Activated T-cell treated with anti-CD3 and anti-CD28 coated beads, Interleukin-2, amount 50 U/mL, for 24 hours (primary cell): Measurements from ENCODE around the gene GRIA4.

ENCODE experiments used
- DNase-seq: peaks from one replicate; pipeline ENCODE4 v3.0.0-alpha.2; 2020
- H3K27ac Mint-ChIP-seq: 2 replicates; pipeline ENCODE4 v1.8.0; 2020; ENCODE audit warnings: mild to moderate bottlenecking, mixed read lengths
- H3K27me3 Mint-ChIP-seq: 2 replicates; pipeline ENCODE4 v1.8.0; 2020; ENCODE audit warnings: mixed read lengths
- H3K36me3 Mint-ChIP-seq: 2 replicates; pipeline ENCODE4 v1.8.0; 2020; ENCODE audit warnings: low read depth, mixed read lengths
- H3K4me1 Mint-ChIP-seq: 2 replicates; pipeline ENCODE4 v1.8.0; 2020; ENCODE audit warnings: low read depth, mixed read lengths
- H3K4me3 Mint-ChIP-seq: 2 replicates; pipeline ENCODE4 v1.8.0; 2020; ENCODE audit warnings: mild to moderate bottlenecking, moderate library complexity, mixed read lengths
- H3K9me3 Mint-ChIP-seq: 2 replicates; pipeline ENCODE4 v1.8.0; 2020; ENCODE audit warnings: mixed read lengths

GRIA4 gene

DNA sequence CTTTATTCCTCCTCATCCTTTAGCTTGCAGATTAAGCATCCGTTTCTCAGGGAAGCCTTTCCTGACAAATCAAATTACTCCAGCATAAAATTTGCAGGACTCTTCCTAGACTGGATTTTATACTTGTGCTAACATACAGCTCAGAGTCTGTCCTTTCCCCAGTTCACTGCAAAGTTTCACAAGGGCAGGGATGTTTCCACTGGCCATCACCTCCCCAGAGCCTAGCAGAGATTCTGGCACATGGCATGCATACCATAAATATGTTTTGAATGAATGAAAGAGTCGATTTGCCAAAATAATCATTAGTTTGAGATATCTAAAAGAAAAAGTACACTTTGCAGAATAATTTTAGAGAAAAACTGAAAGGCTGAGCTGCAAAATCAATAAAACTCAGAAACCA, 401.6 kb downstream of the GRIA4 start:
- Mint-ChIP-seq H3K27ac (no peak overlapping the region), H3K36me3 (peaks cover 93% of the 10 kb centered on the region), H3K27me3 (no peaks in the 10 kb centered on the region), H3K4me3 (no peak overlapping the region), H3K9me3 (peaks cover 5% of the 10 kb centered on the region), H3K4me1 (peaks cover 50% of the 10 kb centered on the region)
- no peak for DNase-seq

DNA sequence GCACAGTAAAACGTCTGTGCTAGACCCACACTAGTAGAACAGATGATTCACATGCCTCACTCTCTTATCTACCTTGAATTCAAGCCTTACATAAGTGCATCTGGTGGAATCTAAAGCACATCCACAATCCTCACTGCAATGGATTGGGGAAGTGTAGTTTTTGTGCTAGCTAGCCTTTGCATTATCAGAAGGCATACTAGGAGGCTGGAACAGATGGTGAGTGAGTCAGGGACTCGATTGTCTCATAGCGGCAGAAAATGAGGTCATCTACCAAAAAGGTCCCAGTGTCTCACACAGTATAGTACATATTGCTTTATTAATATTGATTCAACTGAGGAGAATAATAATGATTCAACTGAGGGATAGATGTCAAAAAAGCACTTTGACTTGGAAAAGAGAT, 402.9 kb downstream of the GRIA4 start:
- H3K4me1 Mint-ChIP-seq, result peaks cover 56% of the 10 kb centered on the region

DNA sequence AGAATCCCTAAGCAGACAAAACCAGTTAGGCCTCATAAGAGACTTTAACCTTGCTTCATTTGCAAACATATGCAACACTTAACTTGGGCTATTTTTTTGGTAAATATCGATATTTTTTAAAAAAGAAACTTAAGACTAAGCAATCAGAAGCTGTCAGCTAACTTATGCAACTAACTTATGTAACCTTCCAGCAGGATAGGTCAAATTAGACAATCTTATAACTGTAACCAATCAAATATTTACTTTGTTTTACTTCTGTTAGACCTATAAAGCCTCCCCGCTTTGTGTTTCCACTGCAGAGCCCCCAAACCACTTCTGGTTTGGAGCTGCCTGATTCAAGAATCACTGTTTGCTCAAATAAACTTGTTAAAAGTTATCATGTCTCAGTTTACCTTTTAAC, 404.2 kb downstream of the GRIA4 start:
- Mint-ChIP-seq H3K27me3 (no peaks in the 10 kb centered on the region), H3K36me3 (peaks cover 85% of the 10 kb centered on the region), H3K9me3 (no peaks in the 10 kb centered on the region), H3K4me3 (no peak overlapping the region), H3K4me1 (peaks cover 62% of the 10 kb centered on the region), H3K27ac (no peak overlapping the region)
- no peak for DNase-seq

More for the DNA sequence above, 402.9 kb downstream of the GRIA4 start:
- Mint-ChIP-seq H3K36me3 (peaks cover 87% of the 10 kb centered on the region), H3K9me3 (no peaks in the 10 kb centered on the region), H3K27me3 (no peaks in the 10 kb centered on the region), H3K4me3 (no peak overlapping the region), H3K27ac (no peak overlapping the region)
- DNase-seq, result no peak

DNA sequence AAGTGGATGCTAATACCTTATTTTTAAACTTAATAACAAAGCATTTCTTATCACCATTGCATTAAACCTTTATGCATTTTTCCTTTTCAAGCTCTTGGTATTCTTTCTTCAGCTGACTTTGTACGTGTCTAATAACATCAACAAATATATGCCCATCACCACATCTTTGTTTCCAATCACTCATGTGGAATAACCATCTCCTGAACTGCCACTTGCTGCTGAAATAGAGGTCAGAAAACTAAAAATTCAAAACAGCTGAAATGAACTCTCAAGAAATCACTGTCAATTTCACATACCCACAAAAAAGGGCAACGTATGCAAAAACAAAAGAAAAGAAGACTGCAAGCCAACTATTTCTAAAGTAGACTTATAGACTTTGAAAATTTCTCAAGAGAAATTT, 404.7 kb downstream of the GRIA4 start:
- Mint-ChIP-seq H3K9me3 (no peaks in the 10 kb centered on the region), H3K36me3 (peaks cover 83% of the 10 kb centered on the region), H3K27ac (no peak overlapping the region), H3K4me3 (no peak overlapping the region), H3K27me3 (no peaks in the 10 kb centered on the region), H3K4me1 (peaks cover 61% of the 10 kb centered on the region)
- DNase-seq, result no peak

DNA sequence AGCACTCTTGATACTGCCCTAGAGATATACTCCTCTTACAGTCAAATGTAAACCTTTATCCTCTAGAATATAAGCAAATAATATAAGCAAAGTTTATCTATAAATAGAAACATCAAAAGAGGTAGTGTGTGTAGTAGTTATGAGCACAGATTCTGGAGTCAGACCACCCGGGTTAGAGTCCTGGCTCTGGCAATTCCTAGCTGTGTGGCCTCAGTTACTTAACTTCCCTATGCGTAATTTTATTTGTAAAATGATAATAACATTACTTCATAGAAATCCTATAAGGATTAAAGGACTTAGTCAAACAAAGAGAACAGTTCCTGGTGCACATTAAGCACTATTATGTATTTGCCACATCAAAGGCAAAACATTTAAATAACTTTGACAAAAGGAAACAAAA, 405.2 kb downstream of the GRIA4 start:
- Mint-ChIP-seq H3K36me3 (peaks cover 83% of the 10 kb centered on the region), H3K4me1 (peaks cover 62% of the 10 kb centered on the region), H3K9me3 (no peaks in the 10 kb centered on the region), H3K27me3 (no peaks in the 10 kb centered on the region), H3K4me3 (no peak overlapping the region), H3K27ac (no peak overlapping the region)
- no peak for DNase-seq

DNA sequence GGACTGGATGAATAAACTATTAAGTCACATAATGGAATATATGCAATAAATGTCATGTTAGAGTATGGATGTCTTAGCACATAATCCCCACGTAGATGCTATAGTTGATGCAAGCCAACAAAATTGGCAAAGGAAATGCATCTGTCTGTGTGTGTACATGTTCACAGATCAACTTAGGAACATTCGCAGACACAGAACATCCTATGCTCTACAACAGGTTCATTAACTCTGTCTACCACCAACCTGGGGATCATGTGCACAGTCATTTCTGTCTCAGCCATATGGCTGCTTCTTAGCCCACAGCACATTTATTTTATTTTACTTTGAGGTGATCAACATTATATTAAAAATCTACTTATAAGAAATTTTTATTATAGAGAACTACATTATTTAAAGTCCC, 407.2 kb downstream of the GRIA4 start:
- Mint-ChIP-seq H3K4me3 (no peak overlapping the region), H3K4me1 (peaks cover 66% of the 10 kb centered on the region), H3K9me3 (no peaks in the 10 kb centered on the region), H3K27ac (no peak overlapping the region), H3K27me3 (no peaks in the 10 kb centered on the region), H3K36me3 (peaks cover 82% of the 10 kb centered on the region)
- no peak for DNase-seq

DNA sequence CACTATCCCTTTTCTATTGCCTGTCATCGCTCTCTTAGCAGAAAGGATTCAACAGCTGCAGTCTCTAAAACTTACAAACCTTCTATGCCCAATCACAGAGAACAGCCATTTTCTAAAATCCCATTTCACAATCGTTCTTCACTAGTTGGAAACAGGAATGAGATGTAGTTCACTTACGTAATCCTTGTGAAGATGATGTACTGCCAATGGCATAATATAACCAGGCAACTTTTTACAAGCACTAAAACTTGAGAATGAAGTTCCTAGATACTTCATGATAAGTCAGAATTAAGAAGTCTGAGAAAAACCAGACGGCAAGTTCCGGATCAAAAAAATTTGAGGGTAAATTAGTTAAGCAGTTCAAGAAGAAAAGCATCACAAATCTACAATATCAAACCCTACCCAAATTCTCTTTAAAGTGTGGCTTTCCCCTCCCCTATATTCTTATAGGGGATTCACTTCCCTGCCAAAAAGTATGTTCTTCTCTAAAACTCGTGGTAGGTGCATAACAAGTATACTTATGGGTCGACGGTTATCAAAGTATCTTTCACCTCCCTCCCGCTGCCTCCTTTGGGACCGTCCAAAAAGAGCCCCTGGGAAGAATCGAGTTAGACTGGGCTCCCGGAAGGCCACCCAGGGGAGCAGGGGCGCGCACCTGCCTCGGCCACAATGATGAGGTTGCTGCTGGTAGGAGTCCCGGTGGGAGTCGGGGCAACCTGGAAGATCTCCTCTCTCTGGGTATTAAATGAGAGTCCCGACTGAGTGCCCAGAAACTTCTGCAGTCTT, 411.5 kb downstream of the GRIA4 start:
- peaks cover 49% of the 10 kb centered on the region for H3K36me3 Mint-ChIP-seq
- peaks cover 49% of the 10 kb centered on the region for H3K4me1 Mint-ChIP-seq
- peaks cover 8% of the 10 kb centered on the region for H3K27me3 Mint-ChIP-seq
- peak overlapping the region; percentile 93 for H3K4me3 Mint-ChIP-seq
- peak overlapping the region; percentile 94 for H3K27ac Mint-ChIP-seq
- DNase-seq, result no peak
- peaks cover 3% of the 10 kb centered on the region for H3K9me3 Mint-ChIP-seq

DNA sequence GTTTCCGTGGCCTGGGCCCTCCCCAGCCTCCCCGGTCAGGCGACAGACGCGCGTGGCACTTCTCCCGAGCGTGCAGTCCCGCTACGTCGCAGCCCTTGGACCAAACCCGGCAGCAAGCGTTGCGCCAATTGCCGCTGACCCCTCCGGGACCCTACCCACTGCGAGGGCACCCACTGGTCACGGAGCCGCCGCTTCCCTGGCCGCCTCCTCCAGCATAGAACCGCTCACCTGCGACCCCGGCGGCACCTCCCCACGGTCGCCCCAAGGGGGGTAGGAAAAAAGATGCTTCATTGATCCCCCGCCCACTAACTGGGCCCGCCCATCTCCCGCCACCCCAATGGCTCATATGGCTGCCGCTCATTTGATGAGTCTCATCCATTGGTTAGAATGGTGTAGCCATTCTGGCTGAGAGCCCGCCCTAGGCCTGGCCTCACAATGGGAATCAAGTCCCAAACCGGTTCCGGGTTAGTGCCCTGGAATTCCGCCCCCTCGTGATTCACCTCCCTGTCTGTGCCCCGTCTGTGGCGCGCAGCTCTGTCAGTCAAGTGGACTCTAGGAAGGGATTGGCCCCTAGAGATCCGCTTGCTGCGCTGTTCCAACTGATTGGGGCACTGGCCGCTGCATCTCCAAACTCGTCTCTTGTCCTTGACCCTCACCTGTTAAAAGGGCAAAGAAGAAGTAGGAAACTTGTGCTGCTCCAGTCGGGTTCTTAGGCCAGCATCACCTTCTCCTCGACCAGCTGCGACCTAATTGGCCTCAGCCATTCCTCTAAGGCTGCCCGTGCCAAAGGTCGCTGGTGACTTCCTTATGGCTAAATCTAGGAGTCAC, 412.3 kb downstream of the GRIA4 start, which contains the start of gene MSANTD4:
TSS of gene MSANTD4 (minus strand) at position 274 of the 828 bp plus-strand sequence. CDS start 11,323 bp downstream, outside the sequence.
- Mint-ChIP-seq H3K9me3 (peaks cover 3% of the 10 kb centered on the region), H3K36me3 (peaks cover 44% of the 10 kb centered on the region), H3K4me1 (peaks cover 41% of the 10 kb centered on the region), H3K27ac (peak within 1 kb of the TSS; percentile 94), H3K4me3 (peak within 1 kb of the TSS; percentile 93), H3K27me3 (peaks cover 11% of the 10 kb centered on the region)
- peak; percentile 99 for DNase-seq

DNA sequence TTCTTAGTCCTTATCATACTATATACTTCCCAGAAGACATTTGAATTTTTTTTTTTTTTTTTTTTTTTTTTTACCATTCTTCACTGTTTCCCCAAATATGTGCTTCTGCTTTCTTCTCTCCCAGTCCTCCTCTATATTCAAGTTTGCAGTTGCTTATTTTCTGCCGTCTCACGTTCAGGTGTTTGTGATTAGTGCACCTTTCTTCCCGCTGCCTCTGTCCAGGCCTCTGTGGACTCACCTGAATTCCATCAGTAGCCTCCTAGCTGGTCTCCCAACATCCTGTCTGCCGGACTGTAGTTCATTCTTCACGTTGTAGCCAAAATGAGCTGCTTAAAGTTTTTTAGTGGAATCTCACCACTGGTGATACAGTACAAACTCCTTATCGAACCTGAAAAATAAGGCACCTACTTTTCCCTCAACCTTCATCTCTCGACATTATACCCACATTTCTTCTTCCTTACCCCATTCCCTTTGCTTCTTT, 413.0 kb downstream of the GRIA4 start:
- DNase-seq, result peak; percentile 33
- Mint-ChIP-seq H3K9me3 (peaks cover 5% of the 10 kb centered on the region), H3K4me1 (peaks cover 39% of the 10 kb centered on the region), H3K36me3 (peaks cover 40% of the 10 kb centered on the region), H3K27ac (peak overlapping the region; percentile 94), H3K4me3 (peak overlapping the region; percentile 93), H3K27me3 (peaks cover 11% of the 10 kb centered on the region)

DNA sequence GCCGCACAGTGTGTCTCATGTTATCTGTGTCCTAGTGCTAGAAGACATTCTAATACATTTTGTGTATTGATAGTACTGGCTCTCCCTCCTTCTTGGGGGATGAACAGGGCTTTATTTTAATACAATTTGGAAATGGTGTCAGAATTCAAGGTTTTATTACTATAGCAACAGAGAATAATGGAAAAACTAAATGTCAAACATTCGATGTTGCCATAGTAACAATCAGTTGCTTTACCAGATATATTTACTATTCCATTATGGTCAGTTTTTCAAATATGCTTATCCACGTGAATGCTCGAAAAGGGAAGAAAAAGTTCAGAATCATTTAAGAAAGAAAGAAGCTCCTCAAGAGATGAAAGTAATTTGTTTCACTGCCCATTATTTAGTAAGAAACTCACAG, 420.7 kb downstream of the GRIA4 start:
- H3K27me3 Mint-ChIP-seq, result peaks cover 59% of the 10 kb centered on the region
- no peaks in the 10 kb centered on the region for H3K36me3 Mint-ChIP-seq
- DNase-seq, result no peak
- no peak overlapping the region for H3K27ac Mint-ChIP-seq
- no peak overlapping the region for H3K4me3 Mint-ChIP-seq
- peaks cover 1% of the 10 kb centered on the region for H3K4me1 Mint-ChIP-seq
- peaks cover 2% of the 10 kb centered on the region for H3K9me3 Mint-ChIP-seq

DNA sequence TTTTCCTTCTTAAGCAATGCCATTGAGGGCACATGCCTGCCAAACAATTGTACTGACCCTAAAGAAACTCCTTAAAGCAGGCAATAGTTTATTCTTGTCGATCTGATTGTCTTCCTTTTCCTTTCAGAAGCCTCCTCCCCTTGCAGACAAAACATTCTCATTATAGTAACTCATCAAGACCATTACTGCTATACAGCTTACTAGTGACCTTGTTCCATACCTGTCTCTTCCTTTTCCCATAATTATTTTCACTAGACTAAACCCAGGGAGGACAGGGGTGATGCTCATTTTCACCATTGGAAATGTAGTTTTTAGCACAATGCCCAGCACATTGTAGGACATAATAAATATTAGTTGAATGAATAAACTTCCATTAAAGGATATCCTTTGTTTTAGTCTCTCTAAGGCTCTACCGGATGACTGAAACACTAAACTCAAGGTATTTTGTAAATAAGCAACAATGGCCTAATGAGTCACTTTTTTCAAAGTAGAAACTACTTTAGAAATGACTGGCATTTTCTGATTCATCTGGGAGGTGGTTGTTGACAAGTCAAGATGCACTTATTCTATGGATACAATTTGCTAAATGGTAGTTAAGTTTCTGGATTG, 421.4 kb downstream of the GRIA4 start:
- peaks cover 60% of the 10 kb centered on the region for H3K27me3 Mint-ChIP-seq
- H3K36me3 Mint-ChIP-seq, result no peaks in the 10 kb centered on the region
- no peak overlapping the region for H3K27ac Mint-ChIP-seq
- H3K4me1 Mint-ChIP-seq, result peaks cover 1% of the 10 kb centered on the region
- no peak for DNase-seq
- peaks cover 2% of the 10 kb centered on the region for H3K9me3 Mint-ChIP-seq
- H3K4me3 Mint-ChIP-seq, result no peak overlapping the region
